H1 (cell line): ENCODE data around the gene ACTC1. TPM values are rescaled to one million over a fixed set of nuclear protein-coding genes. Genes with fewer than 3 reads are reported as not detected.

Experiments
- CTCF ChIA-PET: fragments of 300-600 bp; sonication (Branson Sonifier 250); formaldehyde crosslinking; loops from one replicate; lab custom pipeline; 2021; ENCODE audit not compliant: partially characterized antibody; lab: Charles Lee
- POLR2A ChIA-PET: fragments of 300-600 bp; sonication (Branson Sonifier 250); formaldehyde crosslinking; loops from one replicate; lab custom pipeline; 2021; ENCODE audit warnings: inconsistent platforms; ENCODE audit not compliant: partially characterized antibody; lab: Charles Lee
- DNase-seq, 2 experiments: peaks; one replicate each; pipeline versions ENCODE4 v3.0.0 to v3.0.0-alpha.2; 2010 to 2022; ENCODE audit warnings: low spot score in 2 of 2, low read depth in 1 of 2, mixed read lengths in 1 of 2
- FAIRE-seq: peaks from 2 replicates; lab custom pipeline; 2011; peaks lifted over from hg19 to GRCh38; lab: Jason Lieb, UNC
- H2AFZ ChIP-seq: 2 replicates; pipeline ENCODE4 v1.8.1; 2012; ENCODE audit warnings: low read length, inconsistent platforms
- H2AK5ac ChIP-seq: 2 replicates; pipeline ENCODE4 v1.6.1; 2013; ENCODE audit warnings: low read depth, low read length
- H2BK120ac ChIP-seq: replicated peaks from 2 replicates; pipeline ENCODE3; 2013; ENCODE audit warnings: low read depth, low read length, inconsistent platforms
- H2BK12ac ChIP-seq: 2 replicates; pipeline ENCODE4 v1.6.1; 2013; ENCODE audit warnings: low read depth, low read length
- H2BK15ac ChIP-seq: 2 replicates; pipeline ENCODE4 v1.6.1; 2013; ENCODE audit warnings: low read length
- H2BK20ac ChIP-seq: 2 replicates; pipeline ENCODE4 v1.6.1; 2013; ENCODE audit warnings: low read length
- H2BK5ac ChIP-seq: 2 replicates; pipeline ENCODE4 v1.6.1; 2013; ENCODE audit warnings: low read depth, low read length
- H3K14ac ChIP-seq: 2 replicates; pipeline ENCODE4 v1.6.1; 2013; ENCODE audit warnings: inconsistent platforms; ENCODE audit not compliant: insufficient read length
- H3K18ac ChIP-seq: 2 replicates; pipeline ENCODE4 v1.6.1; 2013; ENCODE audit warnings: low read length; ENCODE audit errors: extremely low read depth
- H3K23ac ChIP-seq: 2 replicates; pipeline ENCODE4 v1.6.1; 2013; ENCODE audit warnings: inconsistent platforms; ENCODE audit not compliant: insufficient read length
- H3K23me2 ChIP-seq: 2 replicates; pipeline ENCODE4 v1.6.1; 2013; ENCODE audit warnings: low read depth, low read length
- H3K27ac ChIP-seq: 2 replicates; pipeline ENCODE4 v1.6.1; 2011; ENCODE audit warnings: low read depth, low read length, inconsistent platforms
- H3K27me3 ChIP-seq, 4 experiments: replicated peaks in 1 of 4; 1 replicate in 1 of 4; 2 replicates in 3 of 4; pipeline versions ENCODE4 v1.6.1 to v1.8.1; 2011 to 2013; ENCODE audit warnings: low read length in 3 of 4, mild to moderate bottlenecking in 3 of 4, inconsistent platforms in 2 of 4, mixed read lengths in 2 of 4, moderate library complexity in 1 of 4; ENCODE audit not compliant: control insufficient read depth in 3 of 4, insufficient read depth in 3 of 4; ENCODE audit errors: extremely low read depth in 1 of 4
- H3K36me3 ChIP-seq, 4 experiments: 2 replicates each; pipeline versions ENCODE4 v1.6.1 to v1.8.1; 2011 to 2013; ENCODE audit warnings: mild to moderate bottlenecking in 4 of 4, low read length in 3 of 4, moderate library complexity in 2 of 4, control low read depth in 1 of 4, inconsistent platforms in 1 of 4; ENCODE audit not compliant: insufficient read depth in 4 of 4, control insufficient read depth in 2 of 4
- H3K4ac ChIP-seq: replicated peaks from 2 replicates; pipeline ENCODE3; 2013; ENCODE audit warnings: low read length, low read depth, mixed read lengths, inconsistent platforms; ENCODE audit not compliant: insufficient read length
- H3K4me1 ChIP-seq, 4 experiments: replicated peaks in 1 of 4; 1 replicate in 1 of 4; 2 replicates in 3 of 4; pipeline versions ENCODE4 v1.6.1 to v1.8.1; 2011 to 2013; ENCODE audit warnings: low read length in 3 of 4, inconsistent platforms in 2 of 4, mixed read lengths in 1 of 4; ENCODE audit not compliant: insufficient read depth in 4 of 4, control insufficient read depth in 3 of 4
- H3K4me2 ChIP-seq, 2 experiments: 2 replicates each; pipeline versions ENCODE4 v1.6.1 to v1.8.1; 2011 to 2013; ENCODE audit warnings: low read depth in 2 of 2, low read length in 2 of 2, control low read depth in 1 of 2, inconsistent platforms in 1 of 2, mild to moderate bottlenecking in 1 of 2; ENCODE audit not compliant: insufficient read depth in 1 of 2
- H3K4me3 ChIP-seq, 4 experiments: fragments of 200-600, 300-600 bp in 1 of 4; sonication (generic), shearing (Covaris generic), sonication (Bioruptor Twin) in 1 of 4; 2 replicates each; pipeline versions ENCODE4 v1.5.1 to v1.8.1; 2011 to 2016; ENCODE audit warnings: low read length in 4 of 4, low read depth in 3 of 4, control low read depth in 2 of 4, inconsistent platforms in 2 of 4, mild to moderate bottlenecking in 2 of 4, mixed read lengths in 1 of 4, moderate library complexity in 1 of 4; ENCODE audit not compliant: insufficient read depth in 2 of 4; ENCODE audit errors: extremely low read depth in 1 of 4
- H3K56ac ChIP-seq: replicated peaks from 2 replicates; pipeline ENCODE3; 2013; ENCODE audit warnings: low read depth, mild to moderate bottlenecking, mixed read lengths, low read length, inconsistent platforms; ENCODE audit not compliant: insufficient read length
- H3K79me1 ChIP-seq: 2 replicates; pipeline ENCODE4 v1.6.1; 2013; ENCODE audit warnings: low read depth, low read length, control low read depth
- H3K79me2 ChIP-seq, 2 experiments: 2 replicates each; pipeline versions ENCODE4 v1.6.1 to v1.8.1; 2012 to 2013; ENCODE audit warnings: low read length in 2 of 2, mild to moderate bottlenecking in 2 of 2, inconsistent platforms in 1 of 2; ENCODE audit not compliant: insufficient read depth in 2 of 2, control insufficient read depth in 1 of 2
- H3K9ac ChIP-seq, 4 experiments: replicated peaks in 1 of 4; 1 replicate in 1 of 4; 2 replicates in 3 of 4; pipeline versions ENCODE4 v1.6.1 to v1.8.1; 2011 to 2013; ENCODE audit warnings: low read depth in 3 of 4, low read length in 3 of 4, control low read depth in 2 of 4, mild to moderate bottlenecking in 2 of 4, moderate library complexity in 2 of 4, inconsistent platforms in 1 of 4; ENCODE audit errors: extremely low read depth in 1 of 4
- H3K9me3 ChIP-seq, 2 experiments: 2 replicates each; pipeline versions ENCODE4 v1.6.1 to v1.8.1; 2012 to 2013; ENCODE audit warnings: mild to moderate bottlenecking in 2 of 2, moderate library complexity in 2 of 2, control low read depth in 1 of 2, inconsistent platforms in 1 of 2, low read depth in 1 of 2, low read length in 1 of 2, mixed read lengths in 1 of 2; ENCODE audit not compliant: insufficient read depth in 2 of 2
- H4K20me1 ChIP-seq, 2 experiments: replicated peaks in 1 of 2; 2 replicates each; pipeline versions ENCODE3 to v1.8.1; 2011 to 2013; ENCODE audit warnings: inconsistent platforms in 2 of 2, low read length in 2 of 2, mild to moderate bottlenecking in 1 of 2; ENCODE audit not compliant: insufficient read depth in 2 of 2, control insufficient read depth in 1 of 2
- H4K5ac ChIP-seq: 2 replicates; pipeline ENCODE4 v1.6.1; 2013; ENCODE audit warnings: low read length, low read depth, mixed read lengths, inconsistent platforms; ENCODE audit not compliant: insufficient read length
- H4K8ac ChIP-seq: 2 replicates; pipeline ENCODE4 v1.8.0; 2013; ENCODE audit warnings: mild to moderate bottlenecking, moderate library complexity, low read length, inconsistent platforms; ENCODE audit not compliant: insufficient read depth; ENCODE audit errors: extremely low read depth
- H4K91ac ChIP-seq: replicated peaks from 2 replicates; pipeline ENCODE3; 2013; ENCODE audit warnings: low read length, mixed read lengths, inconsistent platforms; ENCODE audit not compliant: insufficient read length
- ATF2 ChIP-seq: IDR thresholded peaks from 2 replicates; pipeline ENCODE4 v1.6.1; 2012; ENCODE audit warnings: low read length, inconsistent platforms
- FOSL1 ChIP-seq: IDR thresholded peaks from 2 replicates; pipeline ENCODE4 v1.6.1; 2011; ENCODE audit warnings: mild to moderate bottlenecking, low read depth, low read length, moderate library complexity; ENCODE audit not compliant: insufficient read depth
- HDAC6 ChIP-seq: IDR thresholded peaks from one replicate; pipeline ENCODE4 v1.7.1; 2012; ENCODE audit warnings: low read depth, mild to moderate bottlenecking, inconsistent platforms, low read length, moderate library complexity
- POLR2A ChIP-seq, 2 experiments: IDR thresholded peaks; 1 replicate in 1 of 2; 2 replicates in 1 of 2; pipeline ENCODE4 v1.6.1; 2011; ENCODE audit warnings: low read depth in 2 of 2, low read length in 2 of 2, mild to moderate bottlenecking in 2 of 2; ENCODE audit errors: control extremely low read depth in 1 of 2
- polyA plus RNA-seq, 7 experiments: library from polyadenylated mRNA; depleted of rRNA in 3 of 7; stranded (reverse) in 5 of 7; unstranded in 2 of 7; fragments of >200 nt in 5 of 7; fragments of 200-250 nt in 2 of 7; gene quantifications; 1 replicate in 5 of 7; 2 replicates in 1 of 7; 4 replicates in 1 of 7; pipeline versions ENCODE4 v1.2.1 to v1.2.3, GENCODE V29; 2011 to 2013; ENCODE audit warnings: missing spikeins in 2 of 7, mixed read lengths in 2 of 7
- total RNA-seq: library from RNA; stranded (reverse); fragmentation: NEBNext Ultra II Directional; extraction: Animal tissue kit (Norgen Biotek cat#: 25700); gene quantifications from 2 replicates; pipeline ENCODE4 v1.2.1, GENCODE V29; 2021

ACTC1 gene
- total and polyA plus RNA-seq, 2 of the 8 experiments (the other 6 are each of a cell fraction or from before 2014, with no cell fraction given), result 37.6 to 90.0 TPM

GRCh38 chr15:34768530-34768929 is 26.8 kb downstream of the ACTC1 start:
- Histone ChIP-seq H3K18ac (no peak overlapping the region), H2AFZ (0 out of 2 replicates have a peak overlapping the region, but pooled peaks have one; percentile 19), H2AK5ac (no peak overlapping the region), H3K27me3 (no peaks in the 10 kb centered on the region), H3K23me2 (no peaks in the 10 kb centered on the region), H2BK12ac (no peak overlapping the region), H3K27ac (no peak overlapping the region), H2BK15ac (no peak overlapping the region), H3K23ac (no peak overlapping the region), H3K14ac (no peak overlapping the region), H2BK20ac (no peak overlapping the region), H3K79me2 (no peaks in the 10 kb centered on the region), H3K36me3 (no peaks in the 10 kb centered on the region), H3K4ac (no peak overlapping the region), H3K4me2 (no peak overlapping the region), H2BK5ac (no peak overlapping the region), H4K20me1 (no peaks in the 10 kb centered on the region), H3K4me3 (no peak overlapping the region), H3K9ac (no peak overlapping the region), H3K79me1 (no peaks in the 10 kb centered on the region), H3K4me1 (peaks cover 0 to 3% (median 2%) of the 10 kb centered on the region in 4 experiments; a peak in 3 of 7 replicates), H4K5ac (no peak overlapping the region), H3K56ac (no peak overlapping the region), H4K91ac (no peak overlapping the region), H3K9me3 (no peaks in the 10 kb centered on the region), H2BK120ac (no peak overlapping the region), H4K8ac (no peak overlapping the region)
- no peak for FAIRE-seq
- DNase-seq, result no peak
- ChIA-PET POLR2A (no interaction called here), CTCF (no interaction called here)
- no peak for TF ChIP-seq ATF2
- no peak for TF ChIP-seq HDAC6
- no peak for TF ChIP-seq FOSL1
- no peak for TF ChIP-seq POLR2A (IDR thresholded peaks at IDR 0.05; ENCODE audit: control extremely low read depth in 1 of 2, low read depth in 2 of 2, low read length in 2 of 2)
